Measurements from ENCODE around the gene GNB1L.

- TF ChIP-seq SNAI2 (CRISPR knock-in tag; IDR thresholded peaks at IDR 0.05) = no peak
- TF ChIP-seq PATZ1 (CRISPR knock-in tag; IDR thresholded peaks at IDR 0.05; ENCODE audit: borderline replicate concordance) = no peak
- TF ChIP-seq CSRNP3 (CRISPR knock-in tag; IDR thresholded peaks at IDR 0.05) = no peak
These were observed 16.8 kb downstream of the GNB1L start for GRCh38 chr22:19837915-19838314.

All from SK-N-SH treated with all-trans-retinoic acid at 6 μM for 48 hours (cell line).